Vagina (tissue), 2 donors: ENCODE results near the gene KCNH2. TPM values are rescaled to one million over a fixed set of nuclear protein-coding genes. Genes with fewer than 3 reads are reported as not detected.

Experiments
- DNase-seq, 2 donors: peaks; one replicate each; pipeline ENCODE4 v3.0.0-alpha.2; 2017; ENCODE audit errors: extremely low spot score in 2 of 2
- H3K27ac ChIP-seq: fragments of 200-600 bp; sonication (generic); one replicate; pipeline ENCODE4 v1.5.1; 2019
- H3K27me3 ChIP-seq: fragments of 200-600 bp; sonication (generic); one replicate; pipeline ENCODE4 v1.5.1; 2019
- H3K36me3 ChIP-seq, 2 donors: fragments of 200-600 bp; sonication (generic); one replicate each; pipeline ENCODE4 v1.5.1; 2017 to 2019
- H3K4me1 ChIP-seq: fragments of 200-600 bp; sonication (generic); one replicate; pipeline ENCODE4 v1.5.1; 2019
- H3K4me3 ChIP-seq, 2 donors: fragments of 200-600 bp; sonication (generic); 1 replicate in 1 of 2; 2 replicates in 1 of 2; pipeline ENCODE4 v1.5.1; 2016 to 2019
- H3K9me3 ChIP-seq: fragments of 200-600 bp; sonication (generic); one replicate; pipeline ENCODE4 v1.5.1; 2019
- POLR2A ChIP-seq, 2 donors: fragments of 450-650 bp; IDR thresholded peaks; one replicate each; pipeline ENCODE4 v1.6.1; 2017; ENCODE audit warnings: antibody characterized with exemption in 2 of 2, mild to moderate bottlenecking in 2 of 2, moderate library complexity in 2 of 2
- POLR2AphosphoS5 ChIP-seq, 2 donors: sonication (generic); formaldehyde crosslinking; IDR thresholded peaks; one replicate each; pipeline ENCODE4 v1.9.0; 2017; ENCODE audit warnings: antibody characterized with exemption in 2 of 2, mild to moderate bottlenecking in 2 of 2, low read depth in 1 of 2; ENCODE audit not compliant: insufficient read depth in 1 of 2
- intact Hi-C: fragments of 100-400 bp; cut with DNase I; formaldehyde crosslinking; loops from one replicate; pipeline ENCODE4 v1.15.1; 2023
- total RNA-seq: library from RNA; depleted of rRNA; stranded (reverse); fragments of >200 nt; gene quantifications from one replicate; pipeline ENCODE4 v1.2.3, GENCODE V29; 2016
- TF ChIP-seq, protein P1 (sequence below), 3 experiments: fragments of 450-650 bp in 2 of 3; fragments of 200-600 bp in 1 of 3; sonication (generic) in 1 of 3; IDR thresholded peaks; one replicate each; pipeline ENCODE4 v1.5.1; 2017 to 2019; ENCODE audit warnings: antibody characterized with exemption in 3 of 3, mild to moderate bottlenecking in 2 of 3, moderate library complexity in 2 of 3

The KCNH2 gene
- total RNA-seq, 1 donor from 2014 or later, result 6.4 TPM

DNA sequence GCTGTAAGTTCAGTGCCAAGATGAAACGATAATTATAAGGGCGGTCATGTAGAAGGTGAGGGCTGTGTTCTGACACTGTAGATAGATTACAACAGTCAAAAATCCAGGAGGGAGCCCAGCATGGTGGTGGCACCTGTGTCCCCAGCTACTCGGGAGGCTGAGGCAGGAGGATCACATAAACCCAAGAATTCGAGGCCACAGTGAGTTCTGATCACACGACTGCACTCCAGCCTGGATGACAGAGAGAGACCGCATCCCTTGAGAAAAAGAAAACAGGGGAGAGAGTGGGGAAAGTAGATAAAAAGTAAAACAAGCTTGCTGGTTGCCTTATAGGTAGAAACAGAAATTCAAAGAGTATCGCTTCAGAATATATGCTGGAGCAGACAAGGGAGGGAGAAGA is 52.1 kb downstream of the KCNH2 start:
- DNase-seq, result no peak

DNA sequence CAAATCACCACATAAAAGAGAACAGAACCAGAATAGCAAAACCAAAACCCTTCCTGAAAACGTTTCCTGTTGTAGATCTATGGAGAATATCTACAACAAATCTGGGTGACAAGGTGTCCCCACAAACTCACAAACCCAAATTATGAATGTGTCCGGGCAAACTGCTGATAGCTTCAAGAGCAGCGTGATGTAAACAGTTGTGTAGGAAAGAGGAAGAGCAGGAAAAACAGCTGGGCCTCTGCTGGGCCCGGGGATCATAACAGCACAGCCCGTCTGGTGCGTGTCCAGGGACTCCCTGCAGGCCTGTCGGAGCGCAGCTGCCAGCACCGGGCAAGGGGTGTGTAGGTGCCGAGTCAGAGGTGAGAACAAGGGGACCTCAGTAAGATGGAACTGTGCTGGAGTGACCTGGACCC is 53.7 kb downstream of the KCNH2 start:
- Histone ChIP-seq H3K36me3 (no peaks in the 10 kb centered on the region), H3K4me1 (no peaks in the 10 kb centered on the region), H3K9me3 (no peaks in the 10 kb centered on the region), H3K4me3 (no peak overlapping the region), H3K27ac (no peak overlapping the region), H3K27me3 (no peaks in the 10 kb centered on the region)
- intact Hi-C loops, result no loop called here
- DNase-seq, result peak in 1 of 2 donors; percentile 70
- TF ChIP-seq POLR2AphosphoS5 (IDR thresholded peaks at IDR 0.05; ENCODE audit: insufficient read depth in 1 of 2, low read depth in 1 of 2), result no peak
- no peak for TF ChIP-seq POLR2A (IDR thresholded peaks at IDR 0.05)
- TF ChIP-seq, protein P1, sequence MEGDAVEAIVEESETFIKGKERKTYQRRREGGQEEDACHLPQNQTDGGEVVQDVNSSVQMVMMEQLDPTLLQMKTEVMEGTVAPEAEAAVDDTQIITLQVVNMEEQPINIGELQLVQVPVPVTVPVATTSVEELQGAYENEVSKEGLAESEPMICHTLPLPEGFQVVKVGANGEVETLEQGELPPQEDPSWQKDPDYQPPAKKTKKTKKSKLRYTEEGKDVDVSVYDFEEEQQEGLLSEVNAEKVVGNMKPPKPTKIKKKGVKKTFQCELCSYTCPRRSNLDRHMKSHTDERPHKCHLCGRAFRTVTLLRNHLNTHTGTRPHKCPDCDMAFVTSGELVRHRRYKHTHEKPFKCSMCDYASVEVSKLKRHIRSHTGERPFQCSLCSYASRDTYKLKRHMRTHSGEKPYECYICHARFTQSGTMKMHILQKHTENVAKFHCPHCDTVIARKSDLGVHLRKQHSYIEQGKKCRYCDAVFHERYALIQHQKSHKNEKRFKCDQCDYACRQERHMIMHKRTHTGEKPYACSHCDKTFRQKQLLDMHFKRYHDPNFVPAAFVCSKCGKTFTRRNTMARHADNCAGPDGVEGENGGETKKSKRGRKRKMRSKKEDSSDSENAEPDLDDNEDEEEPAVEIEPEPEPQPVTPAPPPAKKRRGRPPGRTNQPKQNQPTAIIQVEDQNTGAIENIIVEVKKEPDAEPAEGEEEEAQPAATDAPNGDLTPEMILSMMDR (IDR thresholded peaks at IDR 0.05), result no peak

More for the DNA sequence above, 52.1 kb downstream of the KCNH2 start:
- TF ChIP-seq POLR2AphosphoS5 (IDR thresholded peaks at IDR 0.05; ENCODE audit: insufficient read depth in 1 of 2, low read depth in 1 of 2), result no peak
- TF ChIP-seq, protein P1 (IDR thresholded peaks at IDR 0.05), result no peak
- TF ChIP-seq POLR2A (IDR thresholded peaks at IDR 0.05), result no peak
- no peaks in the 10 kb centered on the region for H3K36me3 ChIP-seq
- H3K4me1 ChIP-seq, result no peaks in the 10 kb centered on the region
- intact Hi-C loops, result no loop called here
- H3K27ac ChIP-seq, result no peak overlapping the region
- H3K4me3 ChIP-seq, result no peak overlapping the region
- no peaks in the 10 kb centered on the region for H3K9me3 ChIP-seq
- no peaks in the 10 kb centered on the region for H3K27me3 ChIP-seq

DNA sequence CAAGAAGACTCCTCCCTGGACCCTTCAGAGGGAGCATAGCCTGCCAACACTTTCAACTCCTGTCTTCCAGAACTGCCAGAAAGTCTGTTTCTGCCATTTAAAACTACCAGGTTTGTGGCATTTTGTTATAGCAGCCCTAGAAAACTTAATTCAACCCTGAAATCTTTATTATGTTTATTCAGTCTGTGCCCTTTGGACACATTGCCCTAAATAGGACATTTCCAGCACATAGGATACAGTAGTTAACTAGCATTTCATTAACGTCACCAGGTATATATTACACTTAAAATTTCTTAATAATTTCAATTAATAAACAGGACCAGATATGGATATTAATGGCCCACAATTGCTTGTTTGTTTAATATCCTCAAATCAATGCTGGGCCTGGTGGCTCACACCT is 54.3 kb downstream of the KCNH2 start:
- Histone ChIP-seq H3K27me3 (no peaks in the 10 kb centered on the region), H3K36me3 (no peaks in the 10 kb centered on the region), H3K4me1 (no peaks in the 10 kb centered on the region), H3K27ac (no peak overlapping the region), H3K4me3 (no peak overlapping the region), H3K9me3 (no peaks in the 10 kb centered on the region)
- intact Hi-C loops, result no loop called here
- no peak for DNase-seq
- TF ChIP-seq, protein P1 (IDR thresholded peaks at IDR 0.05), result no peak
- TF ChIP-seq POLR2AphosphoS5 (IDR thresholded peaks at IDR 0.05; ENCODE audit: insufficient read depth in 1 of 2, low read depth in 1 of 2) (no peak), POLR2A (IDR thresholded peaks at IDR 0.05) (no peak)

DNA sequence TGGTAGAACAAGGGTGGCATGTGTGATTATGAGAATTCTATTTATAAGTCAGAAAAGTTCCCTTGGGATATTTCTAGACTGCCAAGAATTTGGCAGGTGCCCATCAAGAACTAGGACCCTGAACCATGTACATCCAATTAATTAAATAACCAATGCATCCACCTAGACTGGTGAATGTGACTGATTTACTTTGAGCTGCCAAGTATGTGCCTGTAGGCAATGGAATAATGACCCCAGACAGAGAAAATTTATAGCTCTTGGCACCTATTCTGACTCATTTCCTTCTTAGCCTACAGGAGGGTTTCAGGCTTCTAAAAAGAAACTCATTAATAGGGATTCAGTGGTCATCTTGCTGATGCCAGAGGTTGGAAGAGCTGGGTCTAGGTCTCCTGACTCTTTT is 54.9 kb downstream of the KCNH2 start:
- H3K4me1 ChIP-seq, result no peaks in the 10 kb centered on the region
- no peaks in the 10 kb centered on the region for H3K27me3 ChIP-seq
- intact Hi-C loops, result no loop called here
- DNase-seq, result no peak
- H3K4me3 ChIP-seq, result no peak overlapping the region
- no peak overlapping the region for H3K27ac ChIP-seq
- TF ChIP-seq, protein P1 (IDR thresholded peaks at IDR 0.05), result no peak
- TF ChIP-seq POLR2A (IDR thresholded peaks at IDR 0.05), result no peak
- TF ChIP-seq POLR2AphosphoS5 (IDR thresholded peaks at IDR 0.05; ENCODE audit: insufficient read depth in 1 of 2, low read depth in 1 of 2), result no peak
- H3K9me3 ChIP-seq, result no peaks in the 10 kb centered on the region
- no peaks in the 10 kb centered on the region for H3K36me3 ChIP-seq

DNA sequence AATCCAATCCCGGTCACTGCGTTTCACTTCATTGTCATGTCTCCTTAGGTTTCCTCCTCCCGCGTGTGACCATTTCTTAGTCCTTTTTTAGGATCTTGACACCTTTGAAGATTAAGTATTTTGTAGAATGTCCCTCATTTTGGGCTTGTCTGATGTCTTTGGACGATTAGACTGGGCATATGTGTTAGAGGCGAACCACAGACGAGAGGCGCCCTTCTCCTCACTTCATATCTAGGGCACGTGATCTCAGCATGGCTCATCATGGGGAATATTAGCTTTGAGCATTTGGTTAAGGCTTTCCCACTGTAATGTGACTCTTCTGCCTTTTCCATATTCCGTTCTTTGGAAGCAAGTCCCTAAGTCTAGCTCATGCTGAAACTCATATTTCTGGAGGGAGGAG is 59.0 kb downstream of the KCNH2 start:
- TF ChIP-seq POLR2AphosphoS5 (IDR thresholded peaks at IDR 0.05; ENCODE audit: insufficient read depth in 1 of 2, low read depth in 1 of 2) (no peak), POLR2A (IDR thresholded peaks at IDR 0.05) (no peak)
- TF ChIP-seq, protein P1 (IDR thresholded peaks at IDR 0.05), result no peak
- Histone ChIP-seq H3K4me1 (no peaks in the 10 kb centered on the region), H3K4me3 (no peak overlapping the region), H3K36me3 (no peaks in the 10 kb centered on the region), H3K27ac (no peak overlapping the region), H3K9me3 (no peaks in the 10 kb centered on the region), H3K27me3 (no peaks in the 10 kb centered on the region)
- intact Hi-C loops, result no loop called here
- no peak for DNase-seq
